H9 (cell line): ENCODE results near the gene PID1. TPM values are rescaled to one million over a fixed set of nuclear protein-coding genes. Genes with fewer than 3 reads are reported as not detected.

Source experiments
- DNase-seq: peaks from one replicate; pipeline ENCODE4 v3.0.0-alpha.2; 2017
- H2AFZ ChIP-seq: one replicate; pipeline ENCODE4 v1.6.1; 2013; ENCODE audit warnings: mild to moderate bottlenecking, low read length, control low read depth, moderate library complexity
- H2AK5ac ChIP-seq: 2 replicates; pipeline ENCODE4 v1.6.1; 2013; ENCODE audit warnings: low read length, control low read depth, mixed read lengths; ENCODE audit not compliant: insufficient read length
- H2BK120ac ChIP-seq: one replicate; pipeline ENCODE4 v1.6.1; 2013; ENCODE audit warnings: low read depth, mild to moderate bottlenecking, low read length, control low read depth, inconsistent platforms; ENCODE audit not compliant: poor library complexity, severe bottlenecking
- H2BK12ac ChIP-seq: 2 replicates; pipeline ENCODE4 v1.6.1; 2013; ENCODE audit warnings: low read length, control low read depth, mixed read lengths, low read depth; ENCODE audit not compliant: insufficient read length
- H2BK15ac ChIP-seq: 2 replicates; pipeline ENCODE4 v1.6.1; 2013; ENCODE audit warnings: low read depth, low read length, control low read depth
- H2BK20ac ChIP-seq: one replicate; pipeline ENCODE4 v1.6.1; 2013; ENCODE audit warnings: low read depth, mild to moderate bottlenecking, low read length, control low read depth, inconsistent platforms; ENCODE audit not compliant: poor library complexity, severe bottlenecking
- H2BK5ac ChIP-seq: 2 replicates; pipeline ENCODE4 v1.6.1; 2013; ENCODE audit warnings: low read length, control low read depth, mixed read lengths; ENCODE audit not compliant: insufficient read length
- H3K14ac ChIP-seq: 2 replicates; pipeline ENCODE4 v1.6.1; 2013; ENCODE audit warnings: low read length, control low read depth; ENCODE audit not compliant: insufficient read depth
- H3K18ac ChIP-seq: 2 replicates; pipeline ENCODE4 v1.6.1; 2013; ENCODE audit warnings: low read depth, mild to moderate bottlenecking, mixed read lengths, low read length, control low read depth; ENCODE audit not compliant: insufficient read length
- H3K23ac ChIP-seq: 2 replicates; pipeline ENCODE4 v1.6.1; 2013; ENCODE audit warnings: low read length, control low read depth, mixed read lengths, low read depth; ENCODE audit not compliant: insufficient read length
- H3K23me2 ChIP-seq: 2 replicates; pipeline ENCODE4 v1.6.1; 2013; ENCODE audit warnings: low read depth, mild to moderate bottlenecking, mixed read lengths, low read length, control low read depth; ENCODE audit not compliant: insufficient read length, poor library complexity, severe bottlenecking
- H3K27ac ChIP-seq: 2 replicates; pipeline ENCODE4 v1.5.1; 2013; ENCODE audit warnings: low read length, control low read depth, mixed read lengths, low read depth; ENCODE audit not compliant: insufficient read length
- H3K27me3 ChIP-seq: 2 replicates; pipeline ENCODE4 v1.6.1; 2013; ENCODE audit warnings: low read length, control low read depth, inconsistent platforms; ENCODE audit not compliant: insufficient read depth
- H3K4ac ChIP-seq: 2 replicates; pipeline ENCODE4 v1.6.1; 2013; ENCODE audit warnings: low read depth, mild to moderate bottlenecking, control low read depth, inconsistent platforms, low read length, moderate library complexity
- H3K4me1 ChIP-seq: 2 replicates; pipeline ENCODE4 v1.6.1; 2013; ENCODE audit warnings: low read length, control low read depth, inconsistent platforms; ENCODE audit not compliant: insufficient read depth
- H3K4me2 ChIP-seq: 2 replicates; pipeline ENCODE4 v1.6.1; 2013; ENCODE audit warnings: low read length, control low read depth, mixed read lengths; ENCODE audit not compliant: insufficient read length, insufficient read depth
- H3K56ac ChIP-seq: 2 replicates; pipeline ENCODE4 v1.6.1; 2013; ENCODE audit warnings: low read depth, mild to moderate bottlenecking, mixed read lengths, low read length, control low read depth; ENCODE audit not compliant: insufficient read length
- H3K79me1 ChIP-seq: 2 replicates; pipeline ENCODE4 v1.6.1; 2013; ENCODE audit warnings: low read depth, mild to moderate bottlenecking, moderate library complexity, low read length, control low read depth, inconsistent platforms; ENCODE audit not compliant: insufficient read depth, poor library complexity, severe bottlenecking
- H3K79me2 ChIP-seq: 2 replicates; pipeline ENCODE4 v1.6.1; 2013; ENCODE audit warnings: low read length, control low read depth, inconsistent platforms; ENCODE audit not compliant: insufficient read depth
- H3K9ac ChIP-seq: 2 replicates; pipeline ENCODE4 v1.6.1; 2013; ENCODE audit warnings: low read length, control low read depth, mixed read lengths; ENCODE audit not compliant: insufficient read length; ENCODE audit errors: extremely low read depth
- H3K9me3 ChIP-seq: one replicate; pipeline ENCODE4 v1.6.1; 2013; ENCODE audit warnings: low read depth, low read length, inconsistent platforms; ENCODE audit not compliant: control insufficient read depth
- H3T11ph ChIP-seq: one replicate; pipeline ENCODE4 v1.6.1; 2013; ENCODE audit warnings: mild to moderate bottlenecking, low read length, control low read depth, inconsistent platforms
- H4K20me1 ChIP-seq: one replicate; pipeline ENCODE4 v1.6.1; 2013; ENCODE audit not compliant: control insufficient read depth, insufficient read length, insufficient read depth
- H4K5ac ChIP-seq: 2 replicates; pipeline ENCODE4 v1.6.1; 2013; ENCODE audit warnings: low read depth, mild to moderate bottlenecking, mixed read lengths, low read length, control low read depth; ENCODE audit not compliant: insufficient read length
- H4K8ac ChIP-seq: replicated peaks from 2 replicates; pipeline ENCODE4 v1.6.1; 2013; ENCODE audit warnings: low read length, control low read depth, mixed read lengths, low read depth; ENCODE audit not compliant: insufficient read length
- H4K91ac ChIP-seq: 2 replicates; pipeline ENCODE4 v1.6.1; 2013; ENCODE audit warnings: low read depth, mild to moderate bottlenecking, moderate library complexity, mixed read lengths, low read length, control low read depth; ENCODE audit not compliant: insufficient read length
- H3K27ac Mint-ChIP-seq, 3 experiments: 2 replicates in 2 of 3; 3 replicates in 1 of 3; pipeline ENCODE4 v1.8.0; 2020 to 2021; ENCODE audit warnings: mixed read lengths in 3 of 3, mild to moderate bottlenecking in 1 of 3, moderate library complexity in 1 of 3
- H3K27me3 Mint-ChIP-seq: 2 replicates; pipeline ENCODE4 v1.8.0; 2021; ENCODE audit warnings: low read depth, mild to moderate bottlenecking, moderate library complexity, mixed read lengths
- H3K36me3 Mint-ChIP-seq, 3 experiments: 2 replicates in 2 of 3; 3 replicates in 1 of 3; pipeline ENCODE4 v1.8.0; 2020 to 2021; ENCODE audit warnings: low read depth in 3 of 3, mixed read lengths in 3 of 3; ENCODE audit not compliant: insufficient read depth in 1 of 3
- H3K4me1 Mint-ChIP-seq, 2 experiments: 2 replicates each; pipeline ENCODE4 v1.8.0; 2020; ENCODE audit warnings: mixed read lengths in 2 of 2
- H3K4me3 Mint-ChIP-seq, 2 experiments: 2 replicates in 1 of 2; 3 replicates in 1 of 2; pipeline ENCODE4 v1.8.0; 2020 to 2021; ENCODE audit warnings: mild to moderate bottlenecking in 2 of 2, mixed read lengths in 2 of 2, moderate library complexity in 1 of 2
- H3K9me3 Mint-ChIP-seq, 2 experiments: 2 replicates in 1 of 2; 3 replicates in 1 of 2; pipeline ENCODE4 v1.8.0; 2020; ENCODE audit warnings: mild to moderate bottlenecking in 2 of 2, mixed read lengths in 2 of 2, moderate library complexity in 1 of 2
- WGBS: extraction: QIAGEN DNeasy Blood & Tissue Kit; methylation state at CpG from one replicate; pipeline ENCODE4 v1.1.7; 2013; ENCODE audit warnings: missing lambda C conversion rate, low lambda C conversion rate, mixed read lengths; ENCODE audit not compliant: insufficient read length; ENCODE audit errors: extremely low coverage; 5-methylcytosine and 5-hydroxymethylcytosine counted together
- total RNA-seq: library from RNA; stranded (reverse); gene quantifications from 2 replicates; pipeline ENCODE4 v1.2.1, GENCODE V29; 2021
- TF ChIP-seq, protein P1 (sequence below): fragments of 200-600 bp; sonication (generic); conservative IDR thresholded peaks from 3 replicates; pipeline ENCODE4 v1.8.0; 2021; ENCODE audit warnings: antibody characterized with exemption, mild to moderate bottlenecking

Gene PID1
- total RNA-seq, 1 experiment from 2014 or later, result 1.4 TPM

DNA sequence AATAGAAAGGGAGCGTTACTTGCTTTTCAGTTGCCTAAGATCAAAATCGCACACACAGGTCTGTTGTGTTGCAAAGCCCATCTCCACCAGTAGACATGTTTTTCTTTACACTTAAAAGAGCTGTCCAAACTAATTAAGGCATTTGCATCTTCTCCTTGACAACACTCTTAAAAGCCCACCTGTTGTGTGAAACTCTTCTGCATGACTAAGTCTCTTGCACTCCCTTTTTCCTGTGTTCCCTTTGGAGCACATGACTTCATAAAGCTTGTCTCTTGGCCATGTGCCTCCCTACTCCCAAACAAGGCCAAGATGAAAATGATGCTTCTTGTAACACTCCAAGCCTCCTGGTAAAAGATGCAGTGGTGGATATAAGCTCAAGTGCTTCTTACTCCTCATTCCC lies 26.1 kb downstream of the PID1 start:
- H3K27me3 ChIP-seq, result no peaks in the 10 kb centered on the region
- H4K20me1 ChIP-seq, result no peaks in the 10 kb centered on the region
- no peak overlapping the region for H3T11ph ChIP-seq
- H3K9ac ChIP-seq, result no peak overlapping the region
- H2BK120ac ChIP-seq, result no peak overlapping the region
- H4K8ac ChIP-seq, result no peak overlapping the region
- no peaks in the 10 kb centered on the region for H3K9me3 ChIP-seq
- H4K91ac ChIP-seq, result no peak overlapping the region
- Mint-ChIP-seq H3K9me3 (peaks cover 28 to 35% of the 10 kb centered on the region in 2 experiments), H3K27ac (peak overlapping the region in 2 of 3 experiments; percentile 11 to 12; a peak in 1 of 7 replicates), H3K27me3 (no peaks in the 10 kb centered on the region), H3K4me3 (no peak overlapping the region), H3K4me1 (peaks cover 9 to 15% of the 10 kb centered on the region in 2 experiments), H3K36me3 (peaks cover 8 to 25% (median 24%) of the 10 kb centered on the region in 3 experiments)
- no peaks in the 10 kb centered on the region for H3K79me2 ChIP-seq
- H2BK5ac ChIP-seq, result no peak overlapping the region
- WGBS, result no CpG with 5 or more reads among the region's 2 CpGs
- H3K4me2 ChIP-seq, result no peak overlapping the region
- no peak overlapping the region for H2AFZ ChIP-seq
- no peak overlapping the region for H3K4ac ChIP-seq
- H3K23ac ChIP-seq, result no peak overlapping the region
- no peak overlapping the region for H2BK20ac ChIP-seq
- H2BK15ac ChIP-seq, result no peak overlapping the region
- H3K14ac ChIP-seq, result no peak overlapping the region
- no peak overlapping the region for H2AK5ac ChIP-seq
- H3K56ac ChIP-seq, result no peak overlapping the region
- H3K23me2 ChIP-seq, result no peaks in the 10 kb centered on the region
- TF ChIP-seq, protein P1, sequence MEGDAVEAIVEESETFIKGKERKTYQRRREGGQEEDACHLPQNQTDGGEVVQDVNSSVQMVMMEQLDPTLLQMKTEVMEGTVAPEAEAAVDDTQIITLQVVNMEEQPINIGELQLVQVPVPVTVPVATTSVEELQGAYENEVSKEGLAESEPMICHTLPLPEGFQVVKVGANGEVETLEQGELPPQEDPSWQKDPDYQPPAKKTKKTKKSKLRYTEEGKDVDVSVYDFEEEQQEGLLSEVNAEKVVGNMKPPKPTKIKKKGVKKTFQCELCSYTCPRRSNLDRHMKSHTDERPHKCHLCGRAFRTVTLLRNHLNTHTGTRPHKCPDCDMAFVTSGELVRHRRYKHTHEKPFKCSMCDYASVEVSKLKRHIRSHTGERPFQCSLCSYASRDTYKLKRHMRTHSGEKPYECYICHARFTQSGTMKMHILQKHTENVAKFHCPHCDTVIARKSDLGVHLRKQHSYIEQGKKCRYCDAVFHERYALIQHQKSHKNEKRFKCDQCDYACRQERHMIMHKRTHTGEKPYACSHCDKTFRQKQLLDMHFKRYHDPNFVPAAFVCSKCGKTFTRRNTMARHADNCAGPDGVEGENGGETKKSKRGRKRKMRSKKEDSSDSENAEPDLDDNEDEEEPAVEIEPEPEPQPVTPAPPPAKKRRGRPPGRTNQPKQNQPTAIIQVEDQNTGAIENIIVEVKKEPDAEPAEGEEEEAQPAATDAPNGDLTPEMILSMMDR, result no peak
- no peak overlapping the region for H2BK12ac ChIP-seq
- peaks cover 3% of the 10 kb centered on the region; the same call in 1 of the 2 replicates for H3K4me1 ChIP-seq
- no peaks in the 10 kb centered on the region for H3K79me1 ChIP-seq
- H3K27ac ChIP-seq, result no peak overlapping the region
- no peak overlapping the region for H3K18ac ChIP-seq
- DNase-seq, result no peak
- no peak overlapping the region for H4K5ac ChIP-seq
